Kidney epithelial cell (primary cell): ENCODE data around the gene CDH18. TPM values are rescaled to one million over a fixed set of nuclear protein-coding genes. Genes with fewer than 3 reads are reported as not detected.

Source experiments
- DNase-seq: peaks from one replicate; pipeline ENCODE4 v3.0.0-alpha.2; 2010; ENCODE audit warnings: low read depth
- H3K27me3 ChIP-seq: 2 replicates; pipeline ENCODE4 v1.6.0; 2011; ENCODE audit warnings: low read length; ENCODE audit not compliant: control insufficient read depth, insufficient read depth
- H3K36me3 ChIP-seq: 2 replicates; pipeline ENCODE4 v1.5.1; 2011; ENCODE audit warnings: low read length; ENCODE audit not compliant: control insufficient read depth, insufficient read depth
- H3K4me3 ChIP-seq: 2 replicates; pipeline ENCODE4 v1.5.1; 2011; ENCODE audit warnings: low read depth, mild to moderate bottlenecking, control low read depth, low read length
- total RNA-seq: library from RNA; depleted of rRNA; stranded (reverse); fragments of >200 nt; gene quantifications from 2 replicates; pipeline ENCODE4 v1.2.3, GENCODE V29; 2015
- TF ChIP-seq, protein P1 (sequence below): IDR thresholded peaks from 2 replicates; pipeline ENCODE4 v1.5.1; 2011; ENCODE audit warnings: mild to moderate bottlenecking, moderate library complexity, low read length, control low read depth, inconsistent platforms; ENCODE audit not compliant: insufficient read depth, poor library complexity, severe bottlenecking

The CDH18 gene, protein sequence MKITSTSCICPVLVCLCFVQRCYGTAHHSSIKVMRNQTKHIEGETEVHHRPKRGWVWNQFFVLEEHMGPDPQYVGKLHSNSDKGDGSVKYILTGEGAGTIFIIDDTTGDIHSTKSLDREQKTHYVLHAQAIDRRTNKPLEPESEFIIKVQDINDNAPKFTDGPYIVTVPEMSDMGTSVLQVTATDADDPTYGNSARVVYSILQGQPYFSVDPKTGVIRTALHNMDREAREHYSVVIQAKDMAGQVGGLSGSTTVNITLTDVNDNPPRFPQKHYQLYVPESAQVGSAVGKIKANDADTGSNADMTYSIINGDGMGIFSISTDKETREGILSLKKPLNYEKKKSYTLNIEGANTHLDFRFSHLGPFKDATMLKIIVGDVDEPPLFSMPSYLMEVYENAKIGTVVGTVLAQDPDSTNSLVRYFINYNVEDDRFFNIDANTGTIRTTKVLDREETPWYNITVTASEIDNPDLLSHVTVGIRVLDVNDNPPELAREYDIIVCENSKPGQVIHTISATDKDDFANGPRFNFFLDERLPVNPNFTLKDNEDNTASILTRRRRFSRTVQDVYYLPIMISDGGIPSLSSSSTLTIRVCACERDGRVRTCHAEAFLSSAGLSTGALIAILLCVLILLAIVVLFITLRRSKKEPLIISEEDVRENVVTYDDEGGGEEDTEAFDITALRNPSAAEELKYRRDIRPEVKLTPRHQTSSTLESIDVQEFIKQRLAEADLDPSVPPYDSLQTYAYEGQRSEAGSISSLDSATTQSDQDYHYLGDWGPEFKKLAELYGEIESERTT
- total RNA-seq, result 0.21 TPM in 1 of 2 replicates, not detected in the other

DNA sequence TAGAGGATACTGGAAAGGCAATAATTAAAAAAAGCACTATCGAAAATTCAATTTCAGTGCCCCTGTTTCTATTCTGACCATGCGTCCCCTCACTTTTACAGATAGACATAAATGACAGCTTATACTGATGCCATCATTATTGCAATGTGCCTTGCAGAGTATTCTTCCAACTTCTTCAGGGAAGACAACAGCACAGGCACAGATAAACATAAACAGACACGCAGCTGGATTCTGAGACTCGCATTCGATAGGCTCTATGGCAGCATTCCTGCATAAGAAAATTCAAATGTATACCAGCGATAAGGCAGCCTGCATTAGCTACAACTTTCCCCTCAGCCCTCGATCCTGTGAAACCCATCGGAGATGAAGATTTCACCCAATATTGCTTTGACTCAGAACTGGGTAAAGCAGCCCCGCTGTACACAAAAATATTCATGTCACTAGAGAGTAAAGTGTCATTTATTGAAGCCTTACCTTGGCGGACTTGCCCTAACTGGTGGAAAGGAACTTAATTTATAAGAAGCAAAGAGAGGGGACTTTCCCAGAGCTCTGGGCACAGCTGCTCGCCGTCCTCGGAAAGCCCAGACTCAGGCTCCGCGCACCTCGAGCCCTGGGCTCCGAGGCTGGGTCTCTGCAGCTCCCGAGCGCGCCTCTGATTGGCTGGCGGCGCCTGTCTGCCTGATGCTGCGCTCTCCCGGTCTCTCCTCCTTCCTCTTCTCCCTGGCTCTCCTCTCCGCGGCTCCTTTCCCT is at the start of gene CDH18:
TSS of gene CDH18 (minus strand) at position 589 of the 750 bp plus-strand sequence. CDS start 149,214 bp downstream, outside the sequence.
- no peaks in the 10 kb centered on the region for H3K36me3 ChIP-seq
- peak; percentile 5 for DNase-seq
- no peaks in the 10 kb centered on the region for H3K27me3 ChIP-seq
- TF ChIP-seq, protein P1, sequence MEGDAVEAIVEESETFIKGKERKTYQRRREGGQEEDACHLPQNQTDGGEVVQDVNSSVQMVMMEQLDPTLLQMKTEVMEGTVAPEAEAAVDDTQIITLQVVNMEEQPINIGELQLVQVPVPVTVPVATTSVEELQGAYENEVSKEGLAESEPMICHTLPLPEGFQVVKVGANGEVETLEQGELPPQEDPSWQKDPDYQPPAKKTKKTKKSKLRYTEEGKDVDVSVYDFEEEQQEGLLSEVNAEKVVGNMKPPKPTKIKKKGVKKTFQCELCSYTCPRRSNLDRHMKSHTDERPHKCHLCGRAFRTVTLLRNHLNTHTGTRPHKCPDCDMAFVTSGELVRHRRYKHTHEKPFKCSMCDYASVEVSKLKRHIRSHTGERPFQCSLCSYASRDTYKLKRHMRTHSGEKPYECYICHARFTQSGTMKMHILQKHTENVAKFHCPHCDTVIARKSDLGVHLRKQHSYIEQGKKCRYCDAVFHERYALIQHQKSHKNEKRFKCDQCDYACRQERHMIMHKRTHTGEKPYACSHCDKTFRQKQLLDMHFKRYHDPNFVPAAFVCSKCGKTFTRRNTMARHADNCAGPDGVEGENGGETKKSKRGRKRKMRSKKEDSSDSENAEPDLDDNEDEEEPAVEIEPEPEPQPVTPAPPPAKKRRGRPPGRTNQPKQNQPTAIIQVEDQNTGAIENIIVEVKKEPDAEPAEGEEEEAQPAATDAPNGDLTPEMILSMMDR, result no peak
- H3K4me3 ChIP-seq, result peak within 1 kb of the TSS; percentile 28

DNA sequence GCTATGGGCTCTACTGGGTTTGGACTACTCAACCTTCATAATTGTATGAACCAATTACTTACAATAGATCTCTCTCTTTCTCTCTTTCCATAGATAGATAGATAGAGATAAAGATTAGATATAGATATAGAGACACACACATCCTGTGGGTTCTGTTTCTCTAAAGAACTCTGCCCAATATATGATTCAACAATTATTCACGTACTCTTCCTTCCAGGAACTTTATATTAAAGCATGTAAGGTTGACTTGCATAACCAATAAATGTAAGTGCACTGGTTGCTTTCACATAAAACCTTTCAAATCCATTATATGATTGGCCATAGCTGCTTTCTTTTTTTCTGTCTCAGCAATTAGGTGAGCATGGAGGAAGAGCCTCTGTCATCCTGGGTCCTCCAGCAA is 46.7 kb upstream of the CDH18 start:
- Histone ChIP-seq H3K4me3 (no peak overlapping the region), H3K36me3 (no peaks in the 10 kb centered on the region), H3K27me3 (no peaks in the 10 kb centered on the region)
- TF ChIP-seq, protein P1, result no peak
- DNase-seq, result no peak

DNA sequence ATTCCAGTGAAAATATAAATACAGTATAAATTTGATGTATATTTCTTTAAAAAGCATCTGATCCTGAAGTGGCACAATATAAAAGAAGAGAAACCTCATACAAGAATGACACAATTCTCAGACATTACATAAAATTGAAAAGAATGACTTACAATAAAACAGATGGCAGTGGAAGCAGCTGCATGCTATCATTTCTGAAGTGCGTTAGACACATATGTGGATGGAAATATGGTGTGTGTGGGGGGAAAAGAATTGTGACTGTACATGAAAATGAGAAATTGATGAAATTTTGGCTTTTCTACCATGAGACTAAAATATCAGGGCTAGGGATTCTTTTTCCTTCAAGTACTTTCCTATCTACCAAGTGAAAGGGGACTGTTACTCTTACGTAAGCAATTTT is 45.9 kb upstream of the CDH18 start:
- no peak for DNase-seq
- TF ChIP-seq, protein P1, result no peak
- Histone ChIP-seq H3K4me3 (no peak overlapping the region), H3K36me3 (no peaks in the 10 kb centered on the region), H3K27me3 (no peaks in the 10 kb centered on the region)

DNA sequence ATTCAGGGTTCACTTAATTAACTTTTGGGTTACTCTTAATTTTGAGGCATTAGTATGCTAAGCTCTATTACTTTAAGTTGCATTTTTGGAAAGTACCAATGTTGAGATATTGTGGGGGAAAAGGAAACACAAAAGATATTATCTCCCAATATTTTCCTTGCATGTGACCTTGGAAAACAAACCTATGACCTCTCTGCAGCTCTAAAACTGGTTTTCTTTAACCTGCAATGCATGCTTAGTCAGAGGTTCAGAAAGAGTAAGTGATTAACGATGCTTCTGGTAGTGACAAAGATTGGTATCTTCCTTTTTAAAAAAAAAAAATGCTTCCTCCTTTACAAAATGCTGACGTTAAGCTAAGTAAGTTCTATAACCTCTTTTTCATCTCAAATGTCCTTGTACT is 44.9 kb upstream of the CDH18 start:
- Histone ChIP-seq H3K27me3 (no peaks in the 10 kb centered on the region), H3K36me3 (no peaks in the 10 kb centered on the region), H3K4me3 (no peak overlapping the region)
- DNase-seq, result no peak
- TF ChIP-seq, protein P1, result no peak

DNA sequence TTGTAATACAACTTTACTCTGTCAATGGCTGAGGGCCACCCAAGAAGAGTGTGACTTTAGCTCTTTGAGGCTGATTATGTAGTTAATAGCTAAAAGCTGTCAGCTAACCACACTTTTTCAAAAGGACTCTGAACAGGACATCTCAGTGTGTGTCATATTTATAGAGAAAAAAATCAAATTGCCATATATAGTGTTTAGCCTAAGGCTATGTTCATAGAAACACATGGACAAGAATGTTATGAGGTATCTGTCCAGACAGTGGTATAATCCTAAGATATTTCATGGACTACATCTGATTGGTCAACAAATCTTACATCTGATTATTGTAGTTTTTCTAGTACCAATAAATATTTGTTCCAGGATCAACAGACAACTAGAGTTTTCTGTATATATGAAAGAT is 42.1 kb upstream of the CDH18 start:
- DNase-seq, result no peak

More for the DNA sequence above, 42.1 kb upstream of the CDH18 start:
- TF ChIP-seq, protein P1, result no peak
- Histone ChIP-seq H3K36me3 (no peaks in the 10 kb centered on the region), H3K4me3 (no peak overlapping the region), H3K27me3 (no peaks in the 10 kb centered on the region)
